GM18951 (cell line): ENCODE results near the gene ELK4.

Experiments used
- POLR2A ChIP-seq: IDR thresholded peaks from 4 replicates; pipeline ENCODE4 v1.6.1; 2011; ENCODE audit warnings: mild to moderate bottlenecking; ENCODE audit not compliant: insufficient read length, insufficient read depth; ENCODE audit errors: extremely low read depth
- in situ Hi-C: fragments of 300-500 bp; cut with MboI; formaldehyde crosslinking; loops from one replicate; pipeline ENCODE4 v1.12.0; 2022; ENCODE audit warnings: low sequenced_read_pairs, mixed read lengths, inconsistent platforms; ENCODE audit not compliant: unreplicated experiment

ELK4 gene

GRCh38 chr1:205610036-205610435 lies 21.8 kb downstream of the ELK4 start:
- in situ Hi-C loops: no loop called here

GRCh38 chr1:205604825-205605505 lies 26.8 kb downstream of the ELK4 start:
- in situ Hi-C loops: no loop called here

More at GRCh38 chr1:205610036-205610435, 21.8 kb downstream of the ELK4 start:
- TF ChIP-seq POLR2A: no peak

GRCh38 chr1:205604059-205604458 lies 27.8 kb downstream of the ELK4 start:
- TF ChIP-seq POLR2A: no peak
- in situ Hi-C loops: no loop called here

More at GRCh38 chr1:205604825-205605505, 26.8 kb downstream of the ELK4 start:
- TF ChIP-seq POLR2A: no peak

GRCh38 chr1:205601205-205601604 lies 30.6 kb downstream of the ELK4 start:
- in situ Hi-C loops: no loop called here
- TF ChIP-seq POLR2A: no peak

- in situ Hi-C loops: no loop called here
- no peak for TF ChIP-seq POLR2A
Observed at GRCh38 chr1:205600085-205600484, 31.7 kb downstream of the ELK4 start.

GRCh38 chr1:205599669-205600042 lies 32.2 kb downstream of the ELK4 start:
- in situ Hi-C loops: loop anchor here (10.0 kb wide), 1 partner anchor 115 kb away; no protein-coding TSS in a partner anchor
- TF ChIP-seq POLR2A: no peak

GRCh38 chr1:205598841-205599668 lies 32.8 kb downstream of the ELK4 start:
- in situ Hi-C loops: loop anchor here (10.0 kb wide), 1 partner anchor 116 kb away; no protein-coding TSS in a partner anchor
- TF ChIP-seq POLR2A: no peak

GRCh38 chr1:205597691-205598314 lies 34.0 kb downstream of the ELK4 start:
- TF ChIP-seq POLR2A: no peak
- in situ Hi-C loops: loop anchor here (10.0 kb wide), 1 partner anchor 117 kb away; no protein-coding TSS in a partner anchor

GRCh38 chr1:205596876-205597275 lies 34.9 kb downstream of the ELK4 start:
- no peak for TF ChIP-seq POLR2A
- in situ Hi-C loops: loop anchor here (10.0 kb wide), 1 partner anchor 118 kb away; no protein-coding TSS in a partner anchor

- TF ChIP-seq POLR2A: no peak
Observed at GRCh38 chr1:205595861-205596260, 36.0 kb downstream of the ELK4 start.

GRCh38 chr1:205595435-205595834 lies 36.4 kb downstream of the ELK4 start:
- no peak for TF ChIP-seq POLR2A
- in situ Hi-C loops: loop anchor here (10.0 kb wide), 1 partner anchor 119 kb away; no protein-coding TSS in a partner anchor

More at GRCh38 chr1:205595861-205596260, 36.0 kb downstream of the ELK4 start:
- in situ Hi-C loops: loop anchor here (10.0 kb wide), 1 partner anchor 119 kb away; no protein-coding TSS in a partner anchor

- no peak for TF ChIP-seq POLR2A
- in situ Hi-C loops: loop anchor here (10.0 kb wide), 1 partner anchor 120 kb away; no protein-coding TSS in a partner anchor
Observed at GRCh38 chr1:205594846-205595245, 37.0 kb downstream of the ELK4 start.

- no peak for TF ChIP-seq POLR2A
- in situ Hi-C loops: loop anchor here (10.0 kb wide), 1 partner anchor 121 kb away; no protein-coding TSS in a partner anchor
Observed at GRCh38 chr1:205593967-205594366, 37.8 kb downstream of the ELK4 start.
